ENCODE data around the gene FAAP100.
A peak's percentile ranks its signal among the peaks of the same experiment; 100 is the strongest.

The FAAP100 gene

DNA sequence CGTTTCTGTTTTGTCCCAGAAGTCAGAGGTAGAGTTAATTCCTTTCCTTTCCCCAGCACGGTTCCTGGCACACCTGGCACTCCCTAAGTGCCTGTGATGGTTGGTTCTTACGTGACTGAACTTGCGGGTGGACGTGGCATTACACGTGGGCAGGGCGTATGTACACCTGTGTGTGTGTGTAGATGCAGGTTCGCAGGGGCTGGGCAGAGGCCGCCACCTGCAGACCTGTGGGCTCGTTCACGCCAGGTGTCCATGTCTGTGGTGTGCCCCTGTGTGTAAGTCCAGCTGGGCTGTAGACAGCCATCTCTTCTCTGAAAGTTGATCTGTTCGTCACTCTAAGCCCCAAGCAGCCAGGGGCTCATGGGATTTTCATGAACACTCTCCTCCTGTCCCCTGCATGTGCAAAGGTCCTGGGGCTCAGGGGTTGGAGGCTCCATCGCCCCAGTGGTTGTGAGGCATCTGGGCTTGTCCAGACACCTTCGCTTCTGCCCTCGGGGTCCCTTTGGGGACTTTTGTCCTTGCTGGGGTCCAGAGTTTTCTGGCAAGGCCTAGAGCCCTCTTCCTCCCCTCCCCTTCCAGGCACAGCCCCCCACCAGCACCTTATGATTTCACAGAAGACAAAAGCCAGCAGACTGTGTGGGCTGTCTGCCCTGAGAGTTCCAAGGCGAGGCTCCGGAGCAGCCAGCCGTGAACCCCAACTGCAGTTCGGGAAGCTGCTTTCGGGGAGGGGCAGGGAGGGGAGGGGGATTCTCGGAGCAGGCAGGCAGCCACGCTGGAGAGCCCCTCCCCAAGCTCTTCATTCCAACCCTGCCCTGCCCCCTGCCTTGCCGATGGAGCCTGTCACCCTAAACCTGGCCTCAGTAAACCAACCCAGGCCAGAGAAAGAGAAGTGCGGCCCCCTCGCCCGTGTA is 29.4 kb downstream of the FAAP100 start:
- no peak for DNase-seq

DNA sequence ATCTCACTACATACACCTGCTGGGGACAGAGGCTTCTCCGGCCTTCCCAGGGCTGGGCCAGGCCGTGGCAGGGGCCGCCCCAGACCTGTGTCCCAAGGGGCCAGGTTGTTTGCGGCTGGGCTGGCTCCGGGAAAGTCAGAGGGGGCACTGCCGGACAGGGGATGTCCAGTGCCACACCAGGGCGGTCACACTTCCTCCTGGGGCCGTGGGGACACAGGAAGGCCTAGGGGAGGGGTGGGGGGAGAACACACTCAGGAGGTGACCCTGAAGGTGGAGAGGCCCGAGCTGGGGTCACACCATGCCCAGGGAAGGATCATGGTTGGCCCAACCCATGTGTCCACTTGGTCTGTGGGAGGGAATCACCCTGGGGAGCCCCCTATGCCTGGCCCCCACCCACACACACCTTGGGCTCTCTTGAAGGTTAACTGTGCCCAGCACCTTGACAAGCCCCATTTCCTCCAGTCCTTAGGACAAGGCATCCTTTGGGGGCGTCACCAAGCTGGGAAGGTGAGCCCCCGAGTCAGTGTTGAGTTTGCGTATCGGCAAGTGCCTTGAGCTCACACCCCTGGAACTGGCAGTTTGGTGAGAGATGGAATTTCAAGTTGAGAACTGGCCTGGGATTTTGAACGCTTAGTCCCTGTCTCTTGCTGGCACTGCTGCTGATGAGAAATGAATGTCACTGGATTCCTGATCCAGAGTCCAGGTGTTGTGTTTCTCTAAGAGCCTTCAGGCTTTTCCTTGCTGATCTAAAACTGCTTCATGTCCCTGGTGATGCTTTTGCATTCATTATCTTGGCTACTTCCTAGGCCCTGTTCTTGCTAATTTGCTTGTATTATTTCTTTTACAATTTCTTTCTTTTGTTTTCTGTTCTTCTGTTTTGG is 31.9 kb downstream of the FAAP100 start:
- no peak for DNase-seq

DNA sequence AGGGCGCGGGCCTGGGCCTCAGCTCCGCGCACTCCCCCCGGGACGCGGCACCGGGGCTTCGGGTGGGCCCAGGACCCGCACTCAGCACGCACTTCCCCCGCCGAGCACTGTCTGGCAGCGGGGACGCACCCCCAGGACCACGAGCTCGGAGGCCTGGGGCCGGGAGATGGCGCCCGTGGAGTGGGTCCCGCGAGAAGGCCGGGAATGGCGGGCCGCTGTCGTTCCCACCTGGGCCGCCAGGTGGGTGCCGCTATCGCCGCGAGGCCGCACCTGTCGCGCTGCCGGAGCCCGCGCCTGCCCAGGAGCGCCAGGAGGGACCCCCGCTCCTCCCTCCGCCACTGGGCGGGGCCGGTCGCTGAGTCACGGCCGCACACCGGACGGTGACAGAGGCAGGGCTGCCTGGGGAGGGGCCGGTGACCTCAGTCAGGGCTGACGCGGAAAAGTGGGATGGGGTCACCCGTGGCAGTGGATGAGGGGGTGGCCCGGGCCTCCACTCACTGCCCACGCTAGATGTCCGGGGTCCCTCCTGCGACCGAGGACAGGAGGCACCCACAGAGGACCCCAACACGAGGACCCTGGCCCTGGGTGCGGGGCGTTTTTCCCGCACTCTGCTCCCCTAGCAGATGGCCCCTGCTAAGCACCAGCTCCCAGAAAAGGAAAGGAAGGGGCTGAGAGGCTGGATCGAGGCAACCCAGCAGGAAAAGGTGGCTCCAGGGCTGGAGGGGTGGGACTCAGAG is 32.7 kb downstream of the FAAP100 start:
- DNase-seq, result peak; percentile 51 to 77 (median 67)

DNA sequence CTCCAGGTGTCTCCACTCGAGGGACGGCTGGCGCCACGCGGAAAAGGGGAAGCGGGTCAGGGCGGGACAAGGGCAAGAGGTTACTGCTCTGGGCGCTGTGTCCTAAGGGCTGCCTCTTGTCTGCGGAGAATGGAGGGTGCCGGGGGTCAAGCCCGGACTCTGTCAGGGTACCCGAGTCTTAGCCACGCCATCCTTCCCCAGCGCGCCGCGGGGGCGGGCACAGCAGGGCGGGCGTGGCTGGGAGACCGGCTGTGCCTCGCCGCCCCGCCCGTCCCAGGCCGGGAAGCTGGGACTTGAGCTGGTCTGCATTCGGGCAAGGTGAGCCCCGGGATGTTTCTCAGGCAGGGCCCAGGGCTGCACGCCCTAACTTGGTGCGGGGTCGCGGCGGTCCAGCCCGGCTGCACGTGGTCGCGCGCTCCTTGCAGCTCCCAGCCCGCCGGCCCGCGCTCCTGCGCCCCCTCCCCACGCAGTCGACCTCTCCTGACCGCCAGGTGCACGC is 33.3 kb downstream of the FAAP100 start:
- DNase-seq, result peak in 1 of 5 donors; percentile 15

DNA sequence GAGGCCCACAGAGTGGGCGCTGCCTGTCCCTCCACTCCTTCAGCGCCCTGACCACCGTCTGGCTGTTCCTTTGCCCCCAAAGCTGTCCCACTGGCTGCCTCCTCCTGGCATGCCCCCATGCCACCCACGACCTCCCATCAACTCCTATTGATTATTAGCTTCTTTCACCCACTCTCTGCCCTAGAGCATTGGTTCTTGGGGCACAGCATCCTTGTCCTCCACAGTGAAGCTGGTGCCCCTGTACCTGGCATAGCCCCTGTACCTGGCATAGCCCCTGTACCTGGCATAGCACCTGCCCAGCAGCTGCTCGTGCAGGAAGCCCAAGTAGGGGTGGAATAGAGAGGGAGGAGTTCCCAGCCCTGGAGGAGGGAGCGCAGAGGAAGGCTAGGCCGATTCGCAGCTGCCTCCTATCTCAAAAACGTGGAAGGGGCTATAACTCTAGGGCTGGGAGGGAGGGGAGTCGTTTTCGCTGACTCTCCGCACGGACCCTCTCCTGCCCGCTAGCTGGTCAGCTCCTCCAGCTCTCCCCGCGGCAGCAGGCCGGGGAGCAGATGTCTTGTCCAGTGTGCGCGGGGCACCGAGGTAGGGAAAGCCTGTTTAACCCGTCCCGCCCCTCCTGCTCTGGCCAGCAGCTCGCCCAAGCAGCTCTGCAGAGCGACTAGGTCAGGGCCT is 33.9 kb downstream of the FAAP100 start:
- no peak for DNase-seq

DNA sequence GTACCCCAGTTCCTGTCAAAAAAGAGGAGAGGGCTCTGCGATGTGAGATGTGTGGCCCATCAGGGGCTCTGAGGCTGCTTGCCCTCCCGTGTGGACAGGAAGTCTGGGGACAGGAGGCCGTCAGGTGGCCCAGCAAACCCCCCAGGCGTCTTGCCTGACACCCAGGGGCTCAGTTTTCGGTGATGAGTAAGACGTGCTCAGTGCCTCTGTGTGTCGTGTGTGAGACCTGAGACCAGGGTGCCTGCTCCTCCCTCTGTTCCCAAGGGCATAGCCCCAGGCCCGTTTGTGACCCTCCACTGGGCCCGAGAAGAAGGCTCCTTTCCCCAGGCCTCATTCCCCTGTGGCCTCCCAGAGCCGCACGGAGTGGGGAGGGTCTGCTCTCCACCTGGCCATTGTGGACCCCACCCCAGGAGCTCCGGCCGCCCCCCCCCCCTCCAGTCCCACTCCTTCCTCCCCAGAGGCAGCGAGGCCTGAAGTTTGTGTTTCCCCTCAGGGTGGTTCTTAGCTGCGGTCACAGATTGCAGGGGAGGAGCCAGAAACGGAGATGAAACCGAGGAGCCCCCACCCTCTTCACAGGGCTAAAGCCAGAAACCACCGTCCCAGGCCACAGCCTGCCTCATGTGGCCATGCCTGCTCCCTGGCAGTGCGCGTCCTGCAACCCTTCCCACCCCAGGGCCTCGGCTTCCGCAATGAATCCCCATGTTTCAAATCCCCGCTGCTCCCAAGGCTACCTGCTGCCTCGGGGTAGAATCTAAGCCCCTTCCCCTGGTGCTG is 34.6 kb downstream of the FAAP100 start:
- DNase-seq, result no peak

DNA sequence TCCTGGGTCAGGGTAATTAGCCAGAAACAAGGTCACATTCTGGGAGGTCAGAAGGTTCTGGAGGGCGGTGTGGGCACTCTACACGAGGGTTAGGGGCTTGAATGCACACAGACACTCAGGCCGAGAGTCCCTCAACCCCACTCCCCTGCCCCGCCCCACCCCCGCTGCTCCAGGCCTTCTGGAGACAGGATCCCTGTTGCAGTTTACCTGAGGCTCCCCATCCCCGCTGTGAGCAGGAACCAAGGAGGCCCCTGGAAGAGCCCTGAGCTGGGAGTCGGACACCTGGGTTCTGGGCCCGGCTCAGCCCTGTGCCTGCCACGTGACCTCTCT is 35.2 kb downstream of the FAAP100 start:
- no peak for DNase-seq

DNA sequence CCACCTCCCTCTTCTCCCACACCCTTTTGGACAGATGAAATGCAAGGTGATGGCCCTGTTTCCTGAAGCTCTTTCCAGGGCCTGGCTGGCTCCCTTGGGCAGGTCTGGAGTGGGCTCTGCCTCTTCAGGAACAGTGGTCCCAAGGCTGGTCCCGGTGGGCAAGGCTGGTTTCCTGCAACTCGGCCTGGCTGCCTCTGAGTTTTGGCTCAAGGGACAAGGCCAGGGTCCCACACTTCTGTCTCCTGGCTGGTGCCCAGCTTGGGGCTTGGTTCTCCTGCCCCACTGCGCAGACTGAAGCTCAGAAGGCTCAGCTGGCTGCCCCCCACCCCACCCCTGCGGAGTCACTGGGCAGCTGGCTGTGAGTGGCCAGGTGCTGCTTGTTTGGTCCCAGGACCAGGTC is 35.7 kb downstream of the FAAP100 start:
- DNase-seq, result no peak

DNA sequence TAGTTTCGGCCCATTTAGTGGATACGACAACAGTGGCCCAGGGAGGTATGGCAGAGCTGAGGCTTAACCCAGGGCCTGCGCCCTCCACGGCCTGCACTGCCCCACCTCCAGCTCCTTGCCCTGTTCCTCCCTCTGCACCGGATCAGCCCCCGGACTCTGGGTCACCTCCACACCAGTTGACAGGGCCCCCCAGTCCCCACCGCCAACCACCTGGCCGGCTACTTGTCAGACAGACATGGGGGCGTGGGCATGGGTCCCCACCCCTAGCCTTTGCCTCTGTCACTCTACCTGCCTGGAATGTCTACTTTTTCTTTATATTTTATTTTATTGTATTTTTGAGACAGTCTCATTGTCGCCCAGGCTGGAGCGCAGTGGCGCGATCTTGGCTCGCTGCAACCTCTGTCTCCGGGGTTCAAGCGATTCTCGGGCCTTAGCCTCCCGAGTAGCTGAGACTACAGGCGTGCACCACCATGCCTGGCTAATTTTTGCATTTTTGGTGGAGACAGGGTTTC is 36.6 kb downstream of the FAAP100 start:
- DNase-seq, result no peak

DNA sequence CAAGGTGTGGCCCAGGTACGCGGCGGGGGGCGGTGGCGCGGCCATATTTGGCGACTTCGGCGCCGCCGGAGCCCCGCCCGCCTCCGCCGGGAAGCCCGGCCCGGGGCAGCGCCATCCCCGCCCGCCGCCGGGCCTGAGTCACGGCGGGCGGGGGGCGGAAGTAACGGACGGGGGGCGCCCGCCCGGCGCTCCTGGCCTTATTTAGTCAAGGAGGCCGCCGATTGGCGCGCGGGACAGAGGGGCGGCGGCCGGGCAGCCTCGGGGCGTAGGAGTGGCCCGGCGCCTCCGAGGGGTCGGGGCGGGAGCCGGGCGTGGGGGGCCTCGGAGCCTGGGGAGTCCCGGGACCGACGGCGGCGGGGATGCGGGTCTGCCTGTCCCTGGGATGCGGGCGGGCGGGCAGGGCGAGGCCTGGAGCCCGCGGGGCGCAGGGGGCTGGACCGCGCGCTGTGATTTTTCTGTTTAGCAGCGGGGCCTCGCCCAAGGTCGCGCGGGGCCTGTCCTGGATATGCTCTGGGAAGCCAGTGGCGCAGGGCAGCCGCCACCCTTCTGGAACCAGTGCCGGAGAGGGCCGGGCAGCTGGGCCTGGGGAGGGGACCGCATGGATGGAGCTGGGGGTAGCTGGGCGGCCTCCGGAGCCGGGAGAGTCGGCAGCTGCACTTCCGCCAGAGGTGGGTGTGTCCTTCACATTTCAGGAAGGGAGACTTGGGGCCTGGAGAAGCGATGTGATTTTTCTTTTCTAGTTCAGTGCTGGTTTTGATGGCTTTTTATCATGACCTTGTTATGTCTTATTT is 37.2 kb downstream of the FAAP100 start:
- peak; percentile 54 to 83 (median 63) for DNase-seq

DNA sequence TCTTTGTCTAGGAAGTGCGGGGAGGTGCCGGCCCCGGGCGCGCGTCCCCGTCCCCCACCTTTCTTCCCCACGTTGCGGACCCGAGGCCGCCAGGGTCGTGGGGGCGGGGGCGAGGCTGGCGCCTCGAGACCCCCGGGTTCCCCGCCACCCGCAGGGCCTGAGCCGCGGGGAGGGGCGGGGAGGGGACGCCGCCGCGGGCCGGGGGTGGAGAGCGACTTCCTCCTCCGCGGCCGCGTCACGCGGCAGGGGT is 37.7 kb downstream of the FAAP100 start:
- no peak for DNase-seq

DNA sequence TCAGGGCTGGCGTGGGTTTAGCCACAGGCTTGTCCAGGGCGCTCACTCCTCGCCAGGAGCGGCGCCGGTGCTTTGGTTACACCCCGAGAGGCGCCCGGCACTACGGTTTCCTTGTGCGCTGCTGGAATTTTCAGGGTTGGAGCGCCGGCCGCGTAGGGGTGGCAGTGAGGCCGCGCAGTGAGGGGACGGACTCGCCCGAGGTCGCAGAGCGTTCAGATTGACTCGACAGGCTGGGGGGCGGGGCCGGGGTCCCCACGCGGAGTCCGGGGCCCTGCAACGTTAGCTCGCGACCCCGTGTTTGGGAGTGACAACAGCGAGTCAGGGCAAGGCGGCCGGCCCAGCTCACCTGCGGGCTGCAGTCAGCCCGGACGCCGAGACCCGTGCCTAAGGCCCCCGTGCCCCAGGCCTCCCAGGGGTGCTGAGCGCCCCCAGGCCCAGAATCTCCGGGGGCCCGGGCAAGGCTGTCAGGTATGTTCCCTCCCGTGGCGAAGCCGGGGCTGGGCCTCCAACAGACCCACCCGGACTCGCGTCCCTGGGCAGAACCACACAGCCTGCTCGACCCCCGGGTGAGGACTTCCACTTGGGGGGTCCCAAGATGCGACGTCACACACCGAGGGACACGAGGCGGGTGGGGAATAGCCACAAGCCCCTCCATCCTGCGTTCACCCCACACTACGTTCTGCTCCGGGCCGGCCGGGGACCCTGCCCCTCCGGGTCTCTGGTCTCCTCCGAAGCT is 38.2 kb downstream of the FAAP100 start:
- peak in 2 of 5 donors; percentile 27 to 57 for DNase-seq

DNA sequence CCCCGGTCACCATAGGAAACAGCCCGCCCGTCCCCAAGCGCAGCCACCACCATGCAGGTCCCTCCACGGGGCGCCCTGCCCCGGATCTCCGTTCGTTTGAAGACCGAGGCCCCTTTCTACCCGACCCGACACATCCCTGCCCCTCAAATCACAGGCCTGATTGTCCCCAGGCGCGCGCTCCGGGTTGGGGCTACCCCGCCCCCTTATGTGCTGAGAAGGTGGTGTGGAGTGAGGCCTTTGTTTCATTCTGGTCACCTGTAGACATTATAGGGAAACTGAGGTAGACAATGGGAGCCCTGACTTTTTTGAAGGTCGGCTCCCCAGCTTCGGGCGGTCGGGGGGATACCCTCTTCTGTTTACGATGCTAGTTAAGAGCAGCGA is 38.8 kb downstream of the FAAP100 start:
- peak in 4 of 5 donors; percentile 45 to 82 (median 46) for DNase-seq

DNA sequence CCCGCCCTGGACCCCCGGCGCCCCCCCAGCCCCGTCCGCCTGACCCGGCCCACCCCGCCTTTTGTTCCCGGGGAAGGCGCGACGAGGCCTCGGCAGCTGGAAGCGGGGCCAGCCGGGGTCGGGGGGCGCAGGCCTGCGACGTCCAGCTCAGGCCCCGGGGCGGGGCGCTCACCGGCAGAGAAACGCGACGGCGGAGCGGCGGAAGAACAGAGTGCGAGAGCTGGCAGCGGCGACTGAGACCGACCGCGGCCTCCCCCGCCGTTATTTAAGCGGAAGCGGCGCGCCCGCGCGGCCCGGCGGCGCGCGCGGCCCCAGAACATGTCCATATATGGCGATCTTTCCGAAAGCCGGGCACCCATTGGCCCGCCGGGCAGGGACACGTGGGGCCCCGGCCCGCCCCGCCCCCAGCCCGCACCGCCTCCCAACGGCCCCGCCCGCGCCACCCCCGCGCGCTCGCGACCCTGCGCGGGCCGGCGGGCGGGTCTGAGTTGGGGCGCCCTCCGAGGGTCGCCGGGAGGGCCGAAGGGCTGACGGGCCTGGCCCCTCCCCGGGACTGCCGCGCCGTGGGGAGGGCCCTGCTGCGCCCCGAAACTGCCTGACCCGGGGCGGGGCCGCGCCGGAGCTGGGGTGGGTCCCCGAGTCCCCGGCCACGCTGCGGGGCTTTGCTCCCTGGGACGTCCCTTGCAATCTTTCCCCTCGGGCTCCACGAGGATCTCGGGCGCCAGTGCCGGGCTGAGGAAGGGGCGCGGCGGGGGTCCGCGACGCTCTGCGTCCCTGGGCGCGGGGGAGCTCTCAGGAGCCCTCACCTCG is 39.4 kb downstream of the FAAP100 start, which contains the start of gene ACTG1:
Gene ACTG1 (minus strand): TSS at position 238 of the 810 bp plus-strand sequence. CDS start 445 bp downstream, outside the sequence.
- DNase-seq, result peak; percentile 82 to 90 (median 89)

DNA sequence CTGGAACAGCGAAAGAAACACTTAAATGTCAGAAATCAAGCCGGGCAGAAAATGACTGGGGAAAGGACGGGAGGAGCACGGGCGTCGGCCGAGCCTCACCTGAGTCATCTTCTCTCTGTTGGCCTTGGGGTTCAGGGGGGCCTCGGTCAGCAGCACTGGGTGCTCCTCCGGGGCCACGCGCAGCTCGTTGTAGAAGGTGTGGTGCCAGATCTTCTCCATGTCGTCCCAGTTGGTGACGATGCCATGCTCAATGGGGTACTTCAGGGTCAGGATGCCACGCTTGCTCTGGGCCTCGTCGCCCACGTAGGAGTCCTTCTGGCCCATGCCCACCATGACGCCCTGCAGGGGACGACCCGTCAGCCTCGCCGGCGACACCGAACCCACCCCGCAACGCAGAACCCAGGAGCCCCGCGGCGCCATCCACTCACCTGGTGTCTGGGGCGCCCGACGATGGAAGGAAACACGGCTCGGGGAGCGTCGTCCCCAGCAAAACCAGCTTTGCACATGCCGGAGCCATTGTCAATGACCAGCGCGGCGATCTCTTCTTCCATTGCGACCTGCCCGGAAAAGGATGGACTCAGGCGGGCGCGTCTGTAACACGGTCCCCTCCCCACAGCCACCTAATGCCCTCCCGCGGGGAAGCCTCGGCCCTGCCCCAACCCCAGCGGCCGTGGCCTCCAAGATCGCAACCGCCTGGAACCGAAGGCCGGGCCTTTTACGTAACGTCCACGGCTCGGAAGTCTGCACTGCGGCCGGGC is 40.2 kb downstream of the FAAP100 start:
- peak in 1 of 5 donors; percentile 46 for DNase-seq

DNA sequence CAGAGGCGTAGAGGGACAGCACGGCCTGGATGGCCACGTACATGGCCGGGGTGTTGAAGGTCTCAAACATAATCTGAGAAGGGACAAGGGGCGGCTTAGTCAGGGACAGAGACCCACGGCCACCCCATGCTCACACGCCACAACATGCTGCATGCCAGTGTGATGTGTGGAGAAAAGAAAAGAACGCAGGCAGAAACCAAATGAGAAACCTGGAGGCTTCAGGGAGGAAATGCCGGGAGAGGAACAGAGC is 40.7 kb downstream of the FAAP100 start:
- no peak for DNase-seq

DNA sequence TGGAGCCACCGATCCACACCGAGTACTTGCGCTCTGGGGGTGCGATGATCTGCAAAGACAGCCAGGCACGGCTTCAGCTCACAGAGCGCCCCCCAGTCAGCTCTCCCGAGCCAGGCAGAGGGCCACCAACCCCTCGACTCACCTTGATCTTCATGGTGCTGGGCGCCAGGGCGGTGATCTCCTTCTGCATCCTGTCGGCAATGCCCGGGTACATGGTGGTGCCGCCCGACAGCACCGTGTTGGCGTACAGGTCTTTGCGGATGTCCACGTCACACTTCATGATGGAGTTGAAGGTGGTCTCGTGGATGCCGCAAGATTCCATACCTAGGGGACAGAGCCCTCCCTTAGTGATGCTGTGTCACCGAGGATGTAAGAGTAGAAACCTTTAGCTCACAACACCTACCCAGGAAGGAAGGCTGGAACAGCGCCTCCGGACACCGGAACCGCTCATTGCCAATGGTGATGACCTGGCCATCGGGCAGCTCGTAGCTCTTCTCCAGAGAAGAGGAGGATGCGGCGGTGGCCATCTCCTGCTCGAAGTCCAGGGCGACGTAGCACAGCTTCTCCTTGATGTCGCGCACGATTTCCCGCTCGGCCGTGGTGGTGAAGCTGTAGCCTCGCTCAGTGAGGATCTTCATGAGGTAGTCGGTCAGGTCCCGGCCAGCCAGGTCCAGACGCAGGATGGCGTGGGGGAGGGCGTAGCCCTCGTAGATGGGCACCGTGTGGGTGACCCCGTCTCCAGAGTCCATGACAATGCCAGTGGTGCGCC is 41.2 kb downstream of the FAAP100 start:
- peak in 2 of 5 donors; percentile 30 to 73 for DNase-seq
